Lung microvascular endothelial cell (primary cell): Measurements from ENCODE around the gene FCER1A. TPM values are rescaled to one million over a fixed set of nuclear protein-coding genes. Genes with fewer than 3 reads are reported as not detected.
"Not testable (repeated sequence)": the region's sequence is repeated elsewhere in the genome, so short reads cannot be mapped to it uniquely, and the experiment has no call there.

Source experiments
- DNase-seq, 2 donors: peaks; one replicate each; pipeline versions ENCODE4 v3.0.0 to v3.0.0-alpha.2; 2010; ENCODE audit warnings: low read depth in 2 of 2
- total RNA-seq: library from RNA; depleted of rRNA; stranded (reverse); fragments of >200 nt; gene quantifications from 2 replicates; pipeline ENCODE4 v1.2.1, GENCODE V29; 2014

Gene FCER1A
- total RNA-seq, 1 donor from 2014 or later: not detected

DNA sequence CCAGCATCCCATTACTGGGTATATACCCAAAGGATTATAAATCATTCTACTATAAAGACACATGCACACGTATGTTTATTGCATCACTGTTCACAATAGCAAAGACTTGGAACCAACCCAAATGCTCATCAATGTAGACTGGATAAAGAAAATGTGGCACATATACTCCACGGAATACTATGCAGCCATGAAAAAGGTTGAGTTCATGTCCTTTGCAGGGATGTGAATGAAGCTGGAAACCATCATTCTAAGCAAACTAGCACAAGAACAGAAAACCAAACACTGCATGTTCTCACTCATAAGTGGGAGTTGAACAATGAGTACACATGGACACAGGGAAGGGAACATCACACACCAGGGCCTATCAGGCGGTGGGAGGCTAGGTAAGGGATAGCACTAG lies 47.2 kb downstream of the FCER1A start:
- not testable (repeated sequence) for DNase-seq

DNA sequence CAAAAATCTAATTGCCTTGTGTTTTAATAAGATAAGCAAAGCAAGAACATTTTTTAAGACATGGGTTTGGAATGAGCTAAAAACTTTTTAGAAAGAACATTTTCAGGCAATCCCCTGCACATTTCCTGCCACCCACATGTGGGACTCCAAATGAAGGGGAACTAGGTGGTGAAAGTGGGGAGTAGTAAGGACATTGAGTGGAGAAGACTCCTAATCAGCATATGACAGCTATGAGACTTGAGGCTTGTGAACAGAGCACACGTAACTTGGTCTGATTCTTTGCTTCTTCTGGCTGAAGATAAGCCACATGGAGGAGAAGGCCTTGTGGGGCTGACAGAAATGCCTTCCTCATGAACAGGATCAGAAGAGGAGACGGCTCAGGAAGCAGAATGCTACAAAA lies 50.3 kb downstream of the FCER1A start:
- DNase-seq: no peak

Other genes starting within 250 kb of the FCER1A start
- not detected in 2 replicates for gene AIM2, start 225.6 kb upstream of the FCER1A start, total RNA-seq
- gene CADM3, start 130.7 kb upstream of the FCER1A start, total RNA-seq: under 0.01 and 0.40 TPM in 2 replicates
- gene ACKR1, start 97.5 kb upstream of the FCER1A start, total RNA-seq: under 0.01 TPM in 1 of 2 replicates, not detected in the other
- gene OR10J4, start 129.9 kb downstream of the FCER1A start, total RNA-seq: not detected in 2 replicates
- not detected in 2 replicates for gene OR10J1, start 137.4 kb downstream of the FCER1A start, total RNA-seq
- not detected in 2 replicates for gene OR10J5, start 233.7 kb downstream of the FCER1A start, total RNA-seq